ENCODE data around the gene CCDC28A.

CCDC28A gene

GRCh38 chr6:138821519-138821918, 48.0 kb downstream of the CCDC28A start:
- peaks cover 11 to 24% of the 10 kb centered on the region in 2 experiments for H3K4me1 ChIP-seq (ENCODE audit: control insufficient read depth in 1 of 2, insufficient read depth in 2 of 2, low read length in 2 of 2)
- peak overlapping the region; percentile 3 for H2BK12ac ChIP-seq (ENCODE audit: low read length)
- H3K4ac ChIP-seq (ENCODE audit: low read depth, low read length), result no peak overlapping the region
- H3K9ac ChIP-seq (ENCODE audit: low read length), result no peak overlapping the region
- H3K79me2 ChIP-seq (ENCODE audit: control insufficient read depth, insufficient read depth, low read length, poor library complexity), result peaks cover 2% of the 10 kb centered on the region
- no peak overlapping the region for H3K14ac ChIP-seq (ENCODE audit: low read length)
- H3K4me3 ChIP-seq (ENCODE audit: low read depth, low read length), result no peak overlapping the region
- no peaks in the 10 kb centered on the region for H3K36me3 ChIP-seq (ENCODE audit: control insufficient read depth in 1 of 2, insufficient read depth in 2 of 2, low read length in 2 of 2)
- H3K4me2 ChIP-seq (ENCODE audit: low read length), result no peak overlapping the region
- no peak overlapping the region for H2AK5ac ChIP-seq (ENCODE audit: low read length)
- no peak overlapping the region for H4K8ac ChIP-seq (ENCODE audit: low read depth, low read length)
- no peaks in the 10 kb centered on the region for H3K9me3 ChIP-seq (ENCODE audit: insufficient read depth, low read depth, low read length)
- H2BK5ac ChIP-seq (ENCODE audit: low read depth, low read length, poor library complexity), result no peak overlapping the region
- H3K79me1 ChIP-seq (ENCODE audit: low read length), result peaks cover 18% of the 10 kb centered on the region
- H3K27me3 ChIP-seq (ENCODE audit: insufficient read depth, low read length), result no peaks in the 10 kb centered on the region
- no peak overlapping the region for H4K12ac ChIP-seq (ENCODE audit: low read depth, low read length)
- no peak overlapping the region for H3K23ac ChIP-seq (ENCODE audit: low read length)
- no peak overlapping the region for H4K91ac ChIP-seq (ENCODE audit: low read depth, low read length)
- DNase-seq, result no peak
- H3K18ac ChIP-seq (ENCODE audit: low read length), result no peak overlapping the region
- no peak overlapping the region for H2AFZ ChIP-seq (ENCODE audit: insufficient read depth, low read length, poor library complexity)
- no peak overlapping the region for H3K27ac ChIP-seq (ENCODE audit: low read depth, low read length)
- WGBS (ENCODE audit: extremely low coverage, insufficient coverage, insufficient read length), result no CpG with 5 or more reads among the region's 4 CpGs
- no peak overlapping the region for H2BK120ac ChIP-seq (ENCODE audit: insufficient read depth, low read length, poor library complexity)

GRCh38 chr6:138824482-138825144, 51.0 kb downstream of the CCDC28A start:
- Histone ChIP-seq H3K27ac (ENCODE audit: low read depth, low read length) (no peak overlapping the region), H2BK12ac (ENCODE audit: low read length) (peak overlapping the region; percentile 33), H3K9me3 (ENCODE audit: insufficient read depth, low read depth, low read length) (no peaks in the 10 kb centered on the region), H3K36me3 (ENCODE audit: control insufficient read depth in 1 of 2, insufficient read depth in 2 of 2, low read length in 2 of 2) (no peaks in the 10 kb centered on the region), H3K4me3 (ENCODE audit: low read depth, low read length) (peak overlapping the region; percentile 8), H3K27me3 (ENCODE audit: insufficient read depth, low read length) (no peaks in the 10 kb centered on the region), H3K4me1 (ENCODE audit: control insufficient read depth in 1 of 2, insufficient read depth in 2 of 2, low read length in 2 of 2) (peaks cover 4 to 11% of the 10 kb centered on the region in 2 experiments), H3K14ac (ENCODE audit: low read length) (no peak overlapping the region), H3K79me1 (ENCODE audit: low read length) (peaks cover 5% of the 10 kb centered on the region), H4K91ac (ENCODE audit: low read depth, low read length) (no peak overlapping the region), H2AFZ (ENCODE audit: insufficient read depth, low read length, poor library complexity) (no peak overlapping the region), H2BK120ac (ENCODE audit: insufficient read depth, low read length, poor library complexity) (no peak overlapping the region), H2AK5ac (ENCODE audit: low read length) (no peak overlapping the region), H3K23ac (ENCODE audit: low read length) (no peak overlapping the region), H3K18ac (ENCODE audit: low read length) (no peak overlapping the region), H3K9ac (ENCODE audit: low read length) (no peak overlapping the region), H4K12ac (ENCODE audit: low read depth, low read length) (no peak overlapping the region), H3K79me2 (ENCODE audit: control insufficient read depth, insufficient read depth, low read length, poor library complexity) (no peaks in the 10 kb centered on the region), H3K4ac (ENCODE audit: low read depth, low read length) (no peak overlapping the region), H4K8ac (ENCODE audit: low read depth, low read length) (no peak overlapping the region), H3K4me2 (ENCODE audit: low read length) (peak overlapping the region; percentile 2), H2BK5ac (ENCODE audit: low read depth, low read length, poor library complexity) (no peak overlapping the region)
- no CpG with 5 or more reads among the region's 11 CpGs for WGBS (ENCODE audit: extremely low coverage, insufficient coverage, insufficient read length)
- peak in 1 of 2 donors; percentile 29 for DNase-seq

GRCh38 chr6:138830248-138830647, 56.7 kb downstream of the CCDC28A start:
- Histone ChIP-seq H3K4ac (ENCODE audit: low read depth, low read length) (no peak overlapping the region), H3K79me1 (ENCODE audit: low read length) (no peaks in the 10 kb centered on the region), H3K4me3 (ENCODE audit: low read depth, low read length) (no peak overlapping the region), H3K9ac (ENCODE audit: low read length) (no peak overlapping the region), H4K91ac (ENCODE audit: low read depth, low read length) (no peak overlapping the region), H2BK120ac (ENCODE audit: insufficient read depth, low read length, poor library complexity) (no peak overlapping the region), H3K4me1 (ENCODE audit: control insufficient read depth in 1 of 2, insufficient read depth in 2 of 2, low read length in 2 of 2) (no peaks in the 10 kb centered on the region), H3K14ac (ENCODE audit: low read length) (no peak overlapping the region), H4K8ac (ENCODE audit: low read depth, low read length) (no peak overlapping the region), H3K79me2 (ENCODE audit: control insufficient read depth, insufficient read depth, low read length, poor library complexity) (no peaks in the 10 kb centered on the region), H2AFZ (ENCODE audit: insufficient read depth, low read length, poor library complexity) (no peak overlapping the region), H3K27ac (ENCODE audit: low read depth, low read length) (no peak overlapping the region), H3K9me3 (ENCODE audit: insufficient read depth, low read depth, low read length) (no peaks in the 10 kb centered on the region), H3K18ac (ENCODE audit: low read length) (no peak overlapping the region), H3K27me3 (ENCODE audit: insufficient read depth, low read length) (no peaks in the 10 kb centered on the region), H3K4me2 (ENCODE audit: low read length) (no peak overlapping the region), H2AK5ac (ENCODE audit: low read length) (no peak overlapping the region), H3K23ac (ENCODE audit: low read length) (no peak overlapping the region), H2BK5ac (ENCODE audit: low read depth, low read length, poor library complexity) (no peak overlapping the region), H3K36me3 (ENCODE audit: control insufficient read depth in 1 of 2, insufficient read depth in 2 of 2, low read length in 2 of 2) (no peaks in the 10 kb centered on the region), H4K12ac (ENCODE audit: low read depth, low read length) (no peak overlapping the region), H2BK12ac (ENCODE audit: low read length) (no peak overlapping the region)
- DNase-seq, result no peak
- no CpG with 5 or more reads among the region's 7 CpGs for WGBS (ENCODE audit: extremely low coverage, insufficient coverage, insufficient read length)

DNA sequence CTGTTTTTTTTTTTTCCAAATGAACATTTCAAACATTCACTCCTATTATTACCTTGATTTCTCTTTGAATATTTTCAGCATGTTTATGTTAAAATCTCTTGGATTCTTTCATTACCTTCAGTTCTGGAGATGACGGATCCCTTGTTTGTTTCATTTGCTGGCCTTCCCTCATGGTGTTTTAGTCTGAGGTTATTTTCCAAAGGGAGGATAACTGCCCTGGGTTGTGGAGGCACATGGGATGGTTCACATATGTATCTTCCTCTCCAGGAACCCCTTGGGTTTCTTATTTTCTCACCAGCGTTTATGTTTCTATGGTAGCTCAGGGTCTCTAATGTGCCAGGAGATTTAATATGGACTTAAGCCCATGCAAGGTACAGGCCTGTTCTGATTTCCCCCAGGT, 58.6 kb downstream of the CCDC28A start:
- no peak overlapping the region for H4K12ac ChIP-seq (ENCODE audit: low read depth, low read length)
- H4K8ac ChIP-seq (ENCODE audit: low read depth, low read length), result no peak overlapping the region
- no CpG with 5 or more reads among the region's 2 CpGs for WGBS (ENCODE audit: extremely low coverage, insufficient coverage, insufficient read length)
- no peak overlapping the region for H3K23ac ChIP-seq (ENCODE audit: low read length)
- H3K14ac ChIP-seq (ENCODE audit: low read length), result no peak overlapping the region
- no peak for DNase-seq
- no peaks in the 10 kb centered on the region for H3K4me1 ChIP-seq (ENCODE audit: control insufficient read depth in 1 of 2, insufficient read depth in 2 of 2, low read length in 2 of 2)
- H3K36me3 ChIP-seq (ENCODE audit: control insufficient read depth in 1 of 2, insufficient read depth in 2 of 2, low read length in 2 of 2), result no peaks in the 10 kb centered on the region
- H3K18ac ChIP-seq (ENCODE audit: low read length), result no peak overlapping the region
- no peak overlapping the region for H2BK5ac ChIP-seq (ENCODE audit: low read depth, low read length, poor library complexity)
- H3K9me3 ChIP-seq (ENCODE audit: insufficient read depth, low read depth, low read length), result no peaks in the 10 kb centered on the region
- no peak overlapping the region for H3K27ac ChIP-seq (ENCODE audit: low read depth, low read length)
- H3K9ac ChIP-seq (ENCODE audit: low read length), result no peak overlapping the region
- no peak overlapping the region for H2AK5ac ChIP-seq (ENCODE audit: low read length)
- no peak overlapping the region for H3K4ac ChIP-seq (ENCODE audit: low read depth, low read length)
- H3K4me2 ChIP-seq (ENCODE audit: low read length), result no peak overlapping the region
- H4K91ac ChIP-seq (ENCODE audit: low read depth, low read length), result no peak overlapping the region
- no peaks in the 10 kb centered on the region for H3K79me2 ChIP-seq (ENCODE audit: control insufficient read depth, insufficient read depth, low read length, poor library complexity)
- no peak overlapping the region for H2BK120ac ChIP-seq (ENCODE audit: insufficient read depth, low read length, poor library complexity)
- H3K27me3 ChIP-seq (ENCODE audit: insufficient read depth, low read length), result no peaks in the 10 kb centered on the region
- H2AFZ ChIP-seq (ENCODE audit: insufficient read depth, low read length, poor library complexity), result no peak overlapping the region
- no peaks in the 10 kb centered on the region for H3K79me1 ChIP-seq (ENCODE audit: low read length)
- no peak overlapping the region for H3K4me3 ChIP-seq (ENCODE audit: low read depth, low read length)
- no peak overlapping the region for H2BK12ac ChIP-seq (ENCODE audit: low read length)

Data from trophoblast cell (in vitro differentiated cells and primary cell).